H1 (cell line): ENCODE measurements around the gene PAQR8. TPM values are rescaled to one million over a fixed set of nuclear protein-coding genes. Genes with fewer than 3 reads are reported as not detected.

Experiments
- ASH2L ChIP-seq: fragments of 200-600, 300-600 bp; sonication (generic); IDR thresholded peaks from one replicate; pipeline ENCODE4 v1.7.1; 2017; ENCODE audit warnings: low read length
- EGR1 ChIP-seq: IDR thresholded peaks from 2 replicates; pipeline ENCODE4 v1.6.1; 2011; ENCODE audit warnings: low read depth, low read length, borderline replicate concordance
- EP300 ChIP-seq, 2 experiments: IDR thresholded peaks; 1 replicate in 1 of 2; 2 replicates in 1 of 2; pipeline ENCODE4 v1.6.1; 2011 to 2012; ENCODE audit warnings: low read depth in 2 of 2, low read length in 2 of 2, mild to moderate bottlenecking in 2 of 2, borderline replicate concordance in 1 of 2, inconsistent platforms in 1 of 2, moderate library complexity in 1 of 2
- JUN ChIP-seq: IDR thresholded peaks from 2 replicates; pipeline ENCODE4 v1.6.1; 2011; ENCODE audit warnings: low read depth, mild to moderate bottlenecking, improper control_type of control experiment, low read length
- RBBP5 ChIP-seq: IDR thresholded peaks from 2 replicates; pipeline ENCODE4 v1.7.1; 2012; ENCODE audit warnings: low read depth, mild to moderate bottlenecking, inconsistent platforms, low read length, moderate library complexity, borderline replicate concordance
- TCF12 ChIP-seq: IDR thresholded peaks from 2 replicates; pipeline ENCODE4 v1.6.1; 2011; ENCODE audit warnings: low read depth, mild to moderate bottlenecking, low read length
- polyA plus RNA-seq, 7 experiments: library from polyadenylated mRNA; depleted of rRNA in 3 of 7; stranded (reverse) in 5 of 7; unstranded in 2 of 7; fragments of >200 nt in 5 of 7; fragments of 200-250 nt in 2 of 7; gene quantifications; 1 replicate in 5 of 7; 2 replicates in 1 of 7; 4 replicates in 1 of 7; pipeline versions ENCODE4 v1.2.1 to v1.2.3, GENCODE V29; 2011 to 2013; ENCODE audit warnings: missing spikeins in 2 of 7, mixed read lengths in 2 of 7
- total RNA-seq: library from RNA; stranded (reverse); fragmentation: NEBNext Ultra II Directional; extraction: Animal tissue kit (Norgen Biotek cat#: 25700); gene quantifications from 2 replicates; pipeline ENCODE4 v1.2.1, GENCODE V29; 2021

Gene PAQR8
- total and polyA plus RNA-seq, 2 of the 8 experiments (the other 6 are each of a cell fraction or from before 2014, with no cell fraction given), result 7.6 to 9.6 TPM

DNA sequence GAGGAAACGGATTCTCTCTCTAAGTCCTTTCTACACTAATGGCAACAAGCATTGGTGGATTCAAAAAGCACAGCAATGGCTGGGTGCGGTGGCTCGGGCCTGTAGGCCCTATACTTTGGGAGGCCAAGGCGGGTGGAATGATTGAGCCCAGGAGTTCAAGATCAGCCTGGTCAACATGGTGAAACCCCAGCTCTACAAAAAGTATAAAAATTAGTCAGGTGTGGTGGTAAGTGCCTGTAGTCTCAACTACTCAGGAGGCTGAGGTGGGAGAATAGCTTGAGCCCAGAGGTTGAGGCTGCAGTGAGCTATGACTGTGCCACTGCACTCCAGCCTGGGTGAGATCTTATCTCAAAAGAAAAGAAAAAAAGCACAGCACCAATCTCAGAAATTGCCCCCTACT lies 19.3 kb downstream of the PAQR8 start (continued):
- TF ChIP-seq JUN (no peak), EP300 (IDR thresholded peaks at IDR 0.05; ENCODE audit: borderline replicate concordance in 1 of 2, low read depth in 2 of 2, low read length in 2 of 2) (no peak), TCF12 (no peak), RBBP5 (no peak), EGR1 (no peak), ASH2L (no peak)
